Fibroblast of lung (primary cell): ENCODE results near the gene ULK2.

Source experiments
- EZH2 ChIP-seq: IDR thresholded peaks from 2 replicates; pipeline ENCODE4 v1.5.1; 2012; ENCODE audit warnings: low read length, control low read depth, mild to moderate bottlenecking; ENCODE audit errors: missing control alignments
- TF ChIP-seq, protein P1 (sequence below), 2 donors: IDR thresholded peaks in 1 of 2; conservative IDR thresholded peaks in 1 of 2; 1 replicate in 1 of 2; 2 replicates in 1 of 2; pipeline ENCODE4 v1.5.1; 2011 to 2012; ENCODE audit warnings: low read length in 2 of 2, control low read depth in 1 of 2, inconsistent platforms in 1 of 2, low read depth in 1 of 2, mild to moderate bottlenecking in 1 of 2

DNA sequence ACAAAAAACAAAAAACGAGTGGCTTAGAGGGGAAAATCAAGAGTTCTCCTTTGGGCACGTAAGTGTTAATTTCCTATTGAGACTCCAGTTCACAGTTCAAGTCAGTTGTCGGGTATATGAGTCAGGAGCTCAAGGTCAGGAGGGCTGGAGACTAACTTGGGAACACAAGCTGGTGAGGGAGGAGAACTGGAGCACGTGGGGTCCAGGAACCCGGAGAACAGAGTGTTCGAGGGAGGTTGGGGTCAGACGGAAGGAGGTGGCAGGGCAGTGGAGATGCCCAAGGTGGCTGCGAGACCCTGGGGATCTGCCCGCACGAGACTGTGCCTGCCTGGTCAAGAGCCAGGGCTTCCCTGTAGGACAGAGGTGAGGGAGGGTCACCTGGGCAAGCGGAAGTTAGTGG lies 131.7 kb downstream of the ULK2 start:
- TF ChIP-seq, protein P1, sequence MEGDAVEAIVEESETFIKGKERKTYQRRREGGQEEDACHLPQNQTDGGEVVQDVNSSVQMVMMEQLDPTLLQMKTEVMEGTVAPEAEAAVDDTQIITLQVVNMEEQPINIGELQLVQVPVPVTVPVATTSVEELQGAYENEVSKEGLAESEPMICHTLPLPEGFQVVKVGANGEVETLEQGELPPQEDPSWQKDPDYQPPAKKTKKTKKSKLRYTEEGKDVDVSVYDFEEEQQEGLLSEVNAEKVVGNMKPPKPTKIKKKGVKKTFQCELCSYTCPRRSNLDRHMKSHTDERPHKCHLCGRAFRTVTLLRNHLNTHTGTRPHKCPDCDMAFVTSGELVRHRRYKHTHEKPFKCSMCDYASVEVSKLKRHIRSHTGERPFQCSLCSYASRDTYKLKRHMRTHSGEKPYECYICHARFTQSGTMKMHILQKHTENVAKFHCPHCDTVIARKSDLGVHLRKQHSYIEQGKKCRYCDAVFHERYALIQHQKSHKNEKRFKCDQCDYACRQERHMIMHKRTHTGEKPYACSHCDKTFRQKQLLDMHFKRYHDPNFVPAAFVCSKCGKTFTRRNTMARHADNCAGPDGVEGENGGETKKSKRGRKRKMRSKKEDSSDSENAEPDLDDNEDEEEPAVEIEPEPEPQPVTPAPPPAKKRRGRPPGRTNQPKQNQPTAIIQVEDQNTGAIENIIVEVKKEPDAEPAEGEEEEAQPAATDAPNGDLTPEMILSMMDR (conservative IDR thresholded peaks at IDR 0.05 in 1 of 2, IDR thresholded peaks at IDR 0.05 in 1 of 2; ENCODE audit: low read depth in 1 of 2, low read length in 2 of 2), result no peak
- TF ChIP-seq EZH2, result no peak
